HUES64 (cell line): ENCODE measurements around the gene TM4SF1.
A peak's percentile ranks its signal among the peaks of the same experiment; 100 is the strongest.
"Not testable (repeated sequence)": the region's sequence is repeated elsewhere in the genome, so short reads cannot be mapped to it uniquely, and the experiment has no call there.

Source experiments
- H3K27ac ChIP-seq: 2 replicates; pipeline ENCODE4 v1.7.0; 2013; ENCODE audit warnings: low read depth, low read length, inconsistent platforms
- H3K27me3 ChIP-seq: 2 replicates; pipeline ENCODE4 v1.6.1; 2013; ENCODE audit warnings: mild to moderate bottlenecking, low read length; ENCODE audit not compliant: insufficient read depth
- H3K36me3 ChIP-seq: 2 replicates; pipeline ENCODE4 v1.6.1; 2013; ENCODE audit warnings: mild to moderate bottlenecking, low read length; ENCODE audit not compliant: insufficient read depth
- H3K4me1 ChIP-seq: 2 replicates; pipeline ENCODE4 v1.6.1; 2013; ENCODE audit warnings: mild to moderate bottlenecking, low read length, moderate library complexity; ENCODE audit not compliant: insufficient read depth
- H3K4me3 ChIP-seq: 2 replicates; pipeline ENCODE4 v1.5.1; 2013; ENCODE audit warnings: mild to moderate bottlenecking, low read length, moderate library complexity
- H3K9ac ChIP-seq: 2 replicates; pipeline ENCODE4 v1.6.1; 2013; ENCODE audit warnings: mild to moderate bottlenecking, low read depth, low read length
- H3K9me3 ChIP-seq: 2 replicates; pipeline ENCODE4 v1.6.1; 2013; ENCODE audit warnings: low read depth, low read length; ENCODE audit not compliant: insufficient read depth
- WGBS: fragments of 150-250, 120-280 bp; methylation state at CpG from one replicate; pipeline ENCODE4 v1.1.7; 2013; ENCODE audit warnings: missing lambda C conversion rate; 5-methylcytosine and 5-hydroxymethylcytosine counted together

The TM4SF1 gene

DNA sequence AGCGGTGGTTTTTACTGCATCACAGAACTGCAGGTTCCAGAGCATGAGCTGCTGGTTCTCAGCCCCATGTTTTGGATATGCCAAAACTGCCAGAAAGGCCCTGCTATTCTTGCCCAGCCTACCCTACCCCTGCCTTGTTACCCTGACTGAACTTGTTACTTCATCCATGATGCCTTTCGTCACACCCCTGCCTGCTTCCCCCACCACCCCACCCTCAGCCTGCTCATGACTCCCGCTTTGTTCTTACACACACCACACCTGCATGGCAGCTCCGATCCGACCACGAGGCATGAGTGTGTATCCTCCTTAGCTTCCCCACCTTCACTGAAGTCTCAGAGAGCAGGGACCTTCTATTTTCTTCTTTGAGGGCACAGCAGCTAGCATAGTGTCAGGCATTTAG lies 5.1 kb upstream of the TM4SF1 start:
- H3K27me3 ChIP-seq = no peaks in the 10 kb centered on the region
- no peak overlapping the region for H3K9ac ChIP-seq
- H3K4me1 ChIP-seq = peaks cover 6% of the 10 kb centered on the region; the same call in 1 of the 2 replicates
- 94% methylated on average over 6 of the region's 6 CpGs for WGBS
- H3K36me3 ChIP-seq = no peaks in the 10 kb centered on the region
- no peak overlapping the region for H3K4me3 ChIP-seq
- no peaks in the 10 kb centered on the region for H3K9me3 ChIP-seq
- H3K27ac ChIP-seq = no peak overlapping the region

DNA sequence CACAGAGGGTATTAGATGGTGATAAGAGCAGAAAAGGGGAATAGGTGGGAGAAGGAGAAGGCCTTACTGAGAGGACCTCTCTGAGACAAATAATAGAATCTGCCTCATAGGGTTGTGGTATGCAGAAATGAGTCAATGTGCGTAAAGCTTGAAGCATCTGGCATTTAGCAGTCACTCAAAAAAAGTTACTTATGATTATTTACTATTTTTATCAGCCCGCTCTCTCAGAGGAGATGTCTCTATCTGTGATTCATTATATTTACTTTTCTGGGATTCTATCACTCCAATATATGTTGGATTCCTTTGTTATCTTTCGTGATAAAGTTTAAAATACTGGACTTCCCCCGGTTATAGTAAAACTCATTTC lies 4.6 kb upstream of the TM4SF1 start:
- Histone ChIP-seq H3K9ac (no peak overlapping the region), H3K4me1 (peaks cover 7% of the 10 kb centered on the region; the same call in 1 of the 2 replicates), H3K27ac (no peak overlapping the region), H3K4me3 (no peak overlapping the region), H3K36me3 (no peaks in the 10 kb centered on the region), H3K9me3 (no peaks in the 10 kb centered on the region), H3K27me3 (no peaks in the 10 kb centered on the region)
- 92% methylated on average over 2 of the region's 4 CpGs for WGBS

DNA sequence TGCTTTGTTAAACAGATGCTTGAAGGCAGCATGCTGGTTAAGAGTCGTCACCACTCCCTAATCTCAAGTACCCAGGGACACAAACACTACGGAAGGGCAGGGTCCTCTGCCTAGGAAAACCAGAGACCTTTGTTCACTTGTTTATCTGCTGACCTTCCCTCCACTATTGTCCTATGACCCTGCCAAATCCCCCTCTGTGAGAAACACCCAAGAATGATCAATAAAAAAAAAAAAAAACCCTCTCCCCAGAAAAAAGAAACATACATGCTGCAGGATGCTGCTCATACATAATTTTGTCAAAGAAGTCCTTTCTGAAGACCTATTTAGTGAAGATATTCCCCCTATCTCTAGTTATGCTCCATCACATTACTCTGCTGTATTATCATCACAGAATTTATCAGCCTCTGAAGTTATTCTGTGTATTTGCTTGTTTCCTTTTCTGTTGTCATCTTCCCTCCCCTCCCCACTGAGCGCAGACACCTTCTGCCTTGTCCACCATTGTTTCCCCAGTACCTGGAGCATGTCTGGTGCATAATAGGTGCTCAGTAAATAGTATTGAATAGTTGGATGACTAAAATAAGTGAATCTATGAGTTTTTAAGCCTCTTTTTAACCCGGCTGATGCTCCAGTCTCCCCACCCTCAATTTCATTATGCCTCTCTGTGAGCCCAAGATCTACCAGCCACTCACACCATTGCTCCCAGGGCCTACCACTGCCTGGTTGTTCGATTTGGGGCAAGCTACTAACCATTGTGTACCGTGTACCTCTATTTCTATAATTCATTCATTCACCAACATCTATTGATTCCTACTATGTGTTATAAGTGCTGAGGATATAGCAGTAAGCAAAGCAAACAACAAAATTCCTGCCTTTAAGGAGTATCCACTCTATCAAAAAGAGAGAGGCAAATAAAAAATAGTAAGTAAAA lies 4.0 kb upstream of the TM4SF1 start:
- Histone ChIP-seq H3K27ac (no peak overlapping the region), H3K4me3 (no peak overlapping the region), H3K9ac (no peak overlapping the region), H3K4me1 (peaks cover 12% of the 10 kb centered on the region; the same call in 1 of the 2 replicates), H3K9me3 (no peaks in the 10 kb centered on the region), H3K27me3 (no peaks in the 10 kb centered on the region), H3K36me3 (no peaks in the 10 kb centered on the region)
- 87% methylated on average over 6 of the region's 6 CpGs for WGBS

DNA sequence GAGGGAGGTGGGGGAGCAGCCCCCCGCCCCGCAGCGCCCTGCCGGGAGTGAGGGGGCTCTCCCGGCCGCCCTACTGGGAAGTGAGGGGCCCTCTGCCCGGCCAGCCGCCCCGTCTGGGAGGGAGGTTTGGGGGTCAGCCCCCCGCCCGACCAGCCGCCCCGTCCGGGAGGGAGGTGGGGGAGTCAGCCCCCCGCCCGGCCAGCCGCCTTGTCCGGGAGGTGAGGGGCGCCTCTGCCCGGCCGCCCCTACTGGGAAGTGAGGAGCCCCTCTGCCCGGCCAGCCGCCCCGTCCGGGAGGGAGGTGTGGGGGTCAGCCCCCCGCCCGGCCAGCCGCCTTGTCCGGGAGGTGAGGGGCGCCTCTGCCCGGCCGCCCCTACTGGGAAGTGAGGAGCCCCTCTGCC lies 2.8 kb upstream of the TM4SF1 start:
- not testable (repeated sequence) for H3K9me3 ChIP-seq, H3K9ac ChIP-seq, H3K36me3 ChIP-seq, H3K27me3 ChIP-seq, H3K27ac ChIP-seq, H3K4me3 ChIP-seq
- peaks cover 13% of the 10 kb centered on the region; the same call in 1 of the 2 replicates for H3K4me1 ChIP-seq
- WGBS = no CpG with 5 or more reads among the region's 32 CpGs

DNA sequence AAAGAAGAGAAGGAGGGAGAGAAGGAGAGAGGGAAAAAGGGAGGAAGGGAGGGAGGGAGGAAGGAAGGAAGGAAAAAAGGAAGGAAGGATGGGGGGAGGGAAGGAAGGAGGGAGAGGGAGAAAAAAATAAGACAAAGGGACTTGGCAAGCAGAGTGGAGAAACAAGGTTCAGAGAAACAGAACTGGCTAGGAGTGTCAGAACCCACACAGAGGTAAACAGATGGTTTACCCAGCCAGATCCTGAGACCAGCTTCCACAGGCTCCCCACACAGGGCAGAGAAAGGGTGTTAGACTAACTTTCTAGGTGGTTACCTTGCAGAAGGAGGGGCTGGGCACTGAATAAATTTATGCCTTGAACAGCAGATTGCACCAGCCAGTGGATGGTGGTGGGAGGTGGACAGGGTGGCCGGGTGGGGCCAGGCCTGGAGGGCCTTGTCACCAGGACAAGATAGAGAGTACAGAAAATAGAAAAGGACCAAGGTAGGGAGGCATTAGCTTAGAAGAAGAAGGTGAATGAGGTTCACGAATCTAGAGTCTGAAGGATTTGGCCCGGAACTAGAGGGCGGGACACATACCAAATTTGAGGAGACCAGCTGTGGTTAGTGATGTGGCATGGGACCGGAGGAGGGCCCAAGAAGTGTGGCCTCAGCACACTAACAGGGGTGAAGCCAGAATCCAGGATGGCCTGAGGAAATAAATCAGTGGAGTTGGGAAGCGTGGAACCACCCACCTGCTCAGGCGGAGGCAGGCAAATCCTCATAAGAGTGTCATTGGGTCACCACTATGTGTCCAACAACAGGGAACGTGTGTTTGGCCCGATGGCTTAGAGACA lies 1.2 kb upstream of the TM4SF1 start:
- no peak overlapping the region for H3K4me3 ChIP-seq

DNA sequence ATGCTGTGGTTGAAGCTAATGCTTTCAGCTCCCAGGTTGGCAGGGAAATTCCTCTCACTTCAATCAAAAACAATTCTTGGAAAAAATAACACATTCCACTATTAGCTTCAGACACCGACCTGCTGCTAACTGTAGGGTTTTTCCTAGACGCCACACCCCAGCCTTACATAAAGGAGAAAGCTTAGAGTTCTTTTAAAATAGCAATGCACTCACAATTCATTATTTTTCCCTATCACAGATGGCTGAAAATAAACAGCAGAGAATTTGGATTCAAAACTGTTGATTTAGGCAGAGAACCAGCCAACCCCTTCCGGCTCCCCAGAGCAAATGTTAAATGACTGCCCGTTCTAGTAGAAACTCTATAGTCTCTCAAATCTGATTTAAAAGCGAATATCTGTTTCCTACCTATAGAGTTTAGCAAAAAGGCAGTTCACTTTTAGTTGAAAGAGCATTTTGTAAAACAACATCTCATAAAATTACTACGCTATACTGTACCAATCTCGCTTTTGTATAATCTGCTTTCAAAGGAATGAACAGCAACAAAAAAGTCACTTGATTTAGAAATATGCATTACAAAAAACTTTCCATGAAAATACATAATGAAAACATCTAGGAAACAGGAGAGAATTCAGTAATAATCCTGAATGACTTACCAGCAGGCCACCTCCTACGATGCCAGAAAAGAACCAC lies 586 bp downstream of the TM4SF1 start:
- 94% methylated on average over 8 of the region's 8 CpGs for WGBS
- H3K9ac ChIP-seq = no peak overlapping the region; the same call in 1 of the 2 replicates
- no peaks in the 10 kb centered on the region for H3K36me3 ChIP-seq
- H3K4me3 ChIP-seq = peak overlapping the region; percentile 9; the same call in 1 of the 2 replicates
- H3K27ac ChIP-seq = no peak overlapping the region
- H3K27me3 ChIP-seq = no peaks in the 10 kb centered on the region
- H3K4me1 ChIP-seq = peaks cover 15% of the 10 kb centered on the region; the same call in 1 of the 2 replicates
- no peaks in the 10 kb centered on the region for H3K9me3 ChIP-seq

More for the DNA sequence above, 1.2 kb upstream of the TM4SF1 start:
- H3K36me3 ChIP-seq = no peaks in the 10 kb centered on the region
- H3K4me1 ChIP-seq = peaks cover 13% of the 10 kb centered on the region; the same call in 1 of the 2 replicates
- no peak overlapping the region for H3K27ac ChIP-seq
- no peak overlapping the region for H3K9ac ChIP-seq
- WGBS = 90% methylated on average over 9 of the region's 9 CpGs
- H3K9me3 ChIP-seq = no peaks in the 10 kb centered on the region
- no peaks in the 10 kb centered on the region for H3K27me3 ChIP-seq

DNA sequence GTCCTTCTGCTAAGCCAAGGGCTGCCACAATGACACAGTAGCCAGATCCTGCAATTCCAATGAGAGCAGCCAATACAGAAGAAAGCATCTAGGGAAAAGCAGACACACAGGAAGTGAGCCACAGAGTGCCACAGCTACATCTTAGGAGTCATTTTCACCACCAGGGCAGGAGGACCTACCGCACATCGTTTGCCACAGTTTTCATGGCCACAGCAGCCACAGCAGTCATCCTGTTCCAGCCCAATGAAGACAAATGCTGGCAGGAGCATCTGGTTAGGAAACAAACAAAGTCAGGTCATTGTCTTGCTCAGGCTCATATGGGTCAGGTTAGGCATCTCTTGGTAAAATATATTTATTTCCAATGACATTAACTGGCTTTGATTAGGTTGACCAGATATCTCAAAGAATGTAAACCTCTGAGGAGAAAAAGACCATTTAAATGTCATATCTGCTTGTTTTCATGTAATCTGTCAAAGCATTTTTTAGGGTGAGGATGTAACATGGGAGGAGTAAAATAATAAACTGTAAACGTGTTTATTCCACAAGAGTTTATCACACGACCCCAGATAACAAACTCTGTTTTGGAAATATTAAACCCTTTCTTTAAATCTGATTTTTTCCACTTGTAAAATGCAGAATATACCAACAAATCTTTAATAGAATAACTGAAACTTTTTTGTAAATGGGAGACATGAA lies 1.8 kb downstream of the TM4SF1 start:
- Histone ChIP-seq H3K27me3 (no peaks in the 10 kb centered on the region), H3K4me1 (peaks cover 26% of the 10 kb centered on the region), H3K27ac (no peak overlapping the region), H3K9me3 (no peaks in the 10 kb centered on the region), H3K9ac (no peak overlapping the region), H3K4me3 (no peak overlapping the region), H3K36me3 (no peaks in the 10 kb centered on the region)
- 90% methylated on average over 4 of the region's 4 CpGs for WGBS

DNA sequence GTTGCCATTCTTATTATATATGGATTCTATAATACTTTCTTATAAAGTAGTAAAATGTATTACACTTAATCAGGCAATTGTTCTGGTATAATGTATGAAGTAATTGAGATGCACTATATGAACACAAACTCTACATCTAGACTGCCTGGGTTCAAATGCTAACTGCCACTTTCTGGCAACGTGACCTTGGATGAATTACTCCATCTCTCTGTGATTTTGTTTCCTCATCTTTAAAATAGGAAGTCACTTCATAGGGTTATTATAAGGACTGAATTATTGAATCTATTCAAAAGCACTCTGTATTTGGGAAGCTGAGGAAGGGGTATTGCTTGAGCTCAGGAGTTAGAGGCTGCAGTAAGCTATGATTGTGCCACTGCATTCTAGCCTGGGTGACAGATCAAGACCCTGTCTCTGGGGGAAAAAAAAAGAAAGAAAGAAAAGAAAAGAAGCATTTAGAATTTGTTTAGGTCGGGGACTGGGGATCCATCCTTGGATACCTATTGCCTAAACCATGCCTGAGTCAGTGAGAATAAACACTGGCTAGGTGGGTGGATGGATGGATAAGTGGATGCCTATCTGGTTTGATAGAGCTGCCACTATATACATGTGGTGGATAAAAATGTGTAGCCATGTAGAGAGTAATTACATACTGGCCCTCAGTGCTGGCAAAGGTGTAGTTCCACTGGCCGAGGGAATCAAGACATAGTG lies 2.5 kb downstream of the TM4SF1 start:
- no peaks in the 10 kb centered on the region for H3K27me3 ChIP-seq
- 93% methylated on average over 3 of the region's 3 CpGs for WGBS
- no peaks in the 10 kb centered on the region for H3K36me3 ChIP-seq
- peaks cover 33% of the 10 kb centered on the region for H3K4me1 ChIP-seq
- no peak overlapping the region for H3K9ac ChIP-seq
- H3K9me3 ChIP-seq = no peaks in the 10 kb centered on the region
- no peak overlapping the region for H3K27ac ChIP-seq
- no peak overlapping the region for H3K4me3 ChIP-seq

DNA sequence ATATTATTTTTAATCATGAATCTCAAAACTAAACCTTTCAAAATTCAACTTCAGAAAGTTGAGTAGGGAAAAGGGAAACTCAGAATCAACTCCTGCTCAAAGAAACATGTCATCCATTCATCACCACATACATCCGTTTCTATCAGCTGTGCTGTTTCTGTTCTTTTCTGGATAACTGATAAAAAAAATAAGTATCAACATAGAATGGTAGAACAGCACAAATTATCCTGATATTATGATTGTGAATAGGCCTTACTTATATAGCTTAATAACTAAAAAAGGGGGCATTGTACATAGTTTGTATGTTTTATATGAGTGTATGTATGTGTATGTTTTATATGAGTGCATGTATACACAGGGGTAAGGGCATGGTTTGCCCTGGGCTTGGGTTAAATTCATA lies 3.1 kb downstream of the TM4SF1 start:
- peaks cover 39% of the 10 kb centered on the region for H3K4me1 ChIP-seq
- WGBS = no CpG with 5 or more reads among the region's 1 CpG
- no peaks in the 10 kb centered on the region for H3K27me3 ChIP-seq
- H3K36me3 ChIP-seq = no peaks in the 10 kb centered on the region
- no peaks in the 10 kb centered on the region for H3K9me3 ChIP-seq
- H3K27ac ChIP-seq = no peak overlapping the region
- no peak overlapping the region for H3K9ac ChIP-seq
- H3K4me3 ChIP-seq = no peak overlapping the region
